AG04449 (cell line): ENCODE measurements around the gene PTPRC.

ENCODE experiments used
- CTCF ChIA-PET: fragments of 350-600 bp; formaldehyde crosslinking; extraction: SDS; loops from one replicate; lab custom pipeline; 2021; ENCODE audit warnings: antibody characterized with exemption; lab: Yijun Ruan, JAX
- POLR2A ChIA-PET: fragments of 400-600, 350-600 bp; formaldehyde crosslinking; extraction: SDS; loops from one replicate; lab custom pipeline; 2020; ENCODE audit warnings: antibody characterized with exemption, inconsistent platforms; lab: Yijun Ruan, JAX
- DNase-seq: peaks from one replicate; pipeline ENCODE4 v3.0.0-alpha.2; 2010; ENCODE audit warnings: low read depth, low spot score
- H3K4me3 ChIP-seq: 2 replicates; pipeline ENCODE4 v1.5.1; 2011; ENCODE audit warnings: low read depth, mild to moderate bottlenecking, control low read depth, low read length
- CTCF ChIP-seq: IDR thresholded peaks from one replicate; pipeline ENCODE4 v1.5.1; 2011; ENCODE audit warnings: mild to moderate bottlenecking, moderate library complexity, low read length, control low read depth, inconsistent platforms; ENCODE audit not compliant: insufficient read depth; ENCODE audit errors: missing control alignments

PTPRC gene

GRCh38 chr1:198669023-198669698, 30.3 kb downstream of the PTPRC start:
- H3K4me3 ChIP-seq = no peak overlapping the region
- peak; percentile 85 for DNase-seq
- TF ChIP-seq CTCF = no peak
- ChIA-PET CTCF (no interaction called here), POLR2A (no interaction called here)

GRCh38 chr1:198669771-198670170, 30.9 kb downstream of the PTPRC start:
- DNase-seq = no peak
- ChIA-PET CTCF (no interaction called here), POLR2A (no interaction called here)
- TF ChIP-seq CTCF = no peak
- no peak overlapping the region for H3K4me3 ChIP-seq

- CTCF ChIA-PET = no interaction called here
Observed at GRCh38 chr1:198671136-198671535, 32.3 kb downstream of the PTPRC start.

DNA sequence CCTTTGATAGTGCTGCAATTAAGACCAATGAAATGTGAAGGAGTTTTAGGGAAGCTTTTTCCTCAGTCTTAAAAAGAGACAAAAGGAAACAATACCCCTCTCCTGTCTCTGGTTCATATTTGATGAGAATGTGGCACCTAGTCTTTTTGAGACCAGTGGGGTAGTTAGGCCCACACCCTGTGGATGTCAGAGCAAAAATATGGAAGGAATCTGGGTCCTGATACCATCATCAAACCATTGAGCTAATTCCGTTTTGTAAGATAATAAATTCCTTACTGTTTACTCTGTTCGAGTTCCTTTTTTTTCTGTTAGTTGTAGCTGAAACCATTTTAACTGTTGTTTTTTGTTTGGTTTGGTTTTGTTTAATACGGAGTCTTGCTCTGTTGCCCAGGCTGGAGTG, 33.3 kb downstream of the PTPRC start:
- peak; percentile 51 for DNase-seq
- H3K4me3 ChIP-seq = no peak overlapping the region
- ChIA-PET POLR2A (interaction anchor here (0.5 to 1.5 kb wide), 6 partner anchors 9 to 459 kb away, joined by 3 to 18 read pairs (median 4); no protein-coding TSS in a partner anchor), CTCF (interaction anchor here (0.6 kb wide), 1 partner anchor 551 kb away, joined by 3 read pairs; no protein-coding TSS in a partner anchor)
- no peak for TF ChIP-seq CTCF

More at GRCh38 chr1:198671136-198671535, 32.3 kb downstream of the PTPRC start:
- POLR2A ChIA-PET = interaction anchor here (0.9 to 1.5 kb wide), 3 partner anchors 10 to 515 kb away, joined by 3 to 18 read pairs (median 5); partner anchors contain the start of gene NEK7
- no peak overlapping the region for H3K4me3 ChIP-seq
- TF ChIP-seq CTCF = no peak
- DNase-seq = no peak

DNA sequence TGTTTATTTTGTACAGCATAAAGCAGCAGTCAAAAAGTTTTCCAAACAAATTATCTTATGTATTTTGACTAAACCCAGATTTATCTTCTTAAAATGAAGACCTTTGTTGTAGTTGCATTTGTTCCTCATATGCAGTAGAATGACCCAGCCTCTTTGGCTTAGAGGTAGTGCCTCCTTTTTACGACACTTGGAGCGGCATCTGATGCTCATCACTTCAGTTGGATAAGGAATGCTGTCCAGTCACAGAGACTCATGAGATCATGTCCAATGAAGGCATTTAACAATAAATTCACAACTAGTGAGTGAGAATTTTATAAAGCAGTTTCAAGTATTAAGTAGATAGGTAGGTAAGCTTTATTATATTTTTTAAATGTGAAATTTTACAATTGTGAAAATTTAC, 35.2 kb downstream of the PTPRC start:
- no peak overlapping the region for H3K4me3 ChIP-seq
- ChIA-PET POLR2A (no interaction called here), CTCF (interaction anchor here (1.9 kb wide), 1 partner anchor 208 kb away, joined by 5 read pairs; no protein-coding TSS in a partner anchor)
- TF ChIP-seq CTCF = no peak
- DNase-seq = no peak

GRCh38 chr1:198676253-198676652, 37.4 kb downstream of the PTPRC start:
- no peak for TF ChIP-seq CTCF
- POLR2A ChIA-PET = no interaction called here
- H3K4me3 ChIP-seq = no peak overlapping the region
- CTCF ChIA-PET = no interaction called here
- no peak for DNase-seq
